GM18511 (cell line): ENCODE results near the gene DEFB131B.
"Not testable (repeated sequence)": the region's sequence is repeated elsewhere in the genome, so short reads cannot be mapped to it uniquely, and the experiment has no call there.

Experiments
- ATAC-seq: cut with Tn5 transposase; IDR thresholded peaks from one replicate; pipeline ENCODE4 v1.9.1; 2021; ENCODE audit warnings: mild to moderate bottlenecking, moderate library complexity; ENCODE audit not compliant: unreplicated experiment

The DEFB131B gene

DNA sequence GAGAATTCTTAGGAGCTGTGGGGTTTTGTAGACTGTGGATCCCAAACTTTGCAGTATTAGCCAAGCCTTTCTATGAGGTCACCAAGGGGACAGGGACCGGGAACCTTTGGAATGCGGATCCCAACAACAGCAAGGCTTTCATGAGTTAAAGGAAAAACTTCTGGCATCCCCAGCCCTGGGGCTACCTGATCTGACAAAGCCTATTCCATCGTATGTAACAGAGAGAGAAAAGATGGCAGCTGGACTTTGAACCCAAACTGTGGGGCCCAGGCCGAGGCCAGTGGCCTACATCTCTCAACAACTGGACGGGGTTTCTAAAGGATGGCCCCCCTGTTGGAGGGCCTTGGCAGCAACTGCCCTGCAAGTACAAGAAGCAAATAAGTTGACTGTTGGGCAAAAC is 32.5 kb downstream of the DEFB131B start:
- not testable (repeated sequence) for ATAC-seq

DNA sequence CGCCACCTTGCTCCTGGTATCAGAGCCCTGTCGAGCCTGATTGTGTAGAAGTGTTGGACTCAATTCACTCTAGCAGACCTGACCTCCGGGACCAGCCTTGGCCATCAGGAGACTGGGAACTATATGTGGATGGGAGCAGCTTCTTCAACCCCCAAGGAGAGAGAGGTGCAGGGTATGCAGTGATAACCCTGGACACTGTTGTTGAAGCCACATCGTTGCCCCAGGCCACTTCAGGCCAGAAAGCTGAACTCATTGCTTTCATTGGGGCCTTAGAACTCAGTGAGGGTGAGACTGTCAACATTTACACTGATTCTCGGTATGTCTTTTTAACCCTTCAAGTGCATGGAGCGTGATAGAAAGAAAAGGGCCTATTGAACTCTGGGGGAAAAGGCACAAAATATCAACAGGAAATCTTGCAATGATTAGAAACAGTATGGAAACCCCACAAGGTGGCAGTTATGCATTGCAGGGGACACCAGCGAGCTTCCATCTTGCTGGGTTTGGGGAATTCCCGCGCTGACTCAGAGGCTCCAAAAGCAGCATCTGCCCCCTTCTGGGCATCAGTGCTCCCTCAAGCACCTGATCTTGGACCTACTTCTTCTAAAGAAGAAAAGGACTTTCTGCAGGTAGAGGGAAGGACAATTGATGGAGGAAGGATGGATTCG is 33.2 kb downstream of the DEFB131B start:
- not testable (repeated sequence) for ATAC-seq

DNA sequence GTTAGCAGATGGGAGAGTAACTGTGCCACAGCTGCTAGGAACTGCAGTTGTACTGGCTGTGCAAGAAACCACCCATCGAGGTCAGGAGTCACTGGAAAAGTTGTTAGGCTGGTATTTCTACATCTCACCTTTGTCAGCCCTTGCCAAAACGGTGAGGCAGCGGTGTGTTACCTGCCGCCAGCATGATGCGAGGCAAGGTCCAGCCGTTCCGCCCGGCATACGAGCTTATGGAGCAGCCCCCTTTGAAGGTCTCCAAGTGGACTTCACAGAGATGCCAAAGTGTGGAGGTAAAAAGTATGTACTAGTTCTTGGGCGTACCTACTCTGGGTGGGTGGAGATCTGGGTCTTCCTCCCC is 33.7 kb downstream of the DEFB131B start:
- ATAC-seq, result not testable (repeated sequence)

- ATAC-seq, result no peak
These were observed 35.7 kb downstream of the DEFB131B start for GRCh38 chr11:71913756-71914526.

DNA sequence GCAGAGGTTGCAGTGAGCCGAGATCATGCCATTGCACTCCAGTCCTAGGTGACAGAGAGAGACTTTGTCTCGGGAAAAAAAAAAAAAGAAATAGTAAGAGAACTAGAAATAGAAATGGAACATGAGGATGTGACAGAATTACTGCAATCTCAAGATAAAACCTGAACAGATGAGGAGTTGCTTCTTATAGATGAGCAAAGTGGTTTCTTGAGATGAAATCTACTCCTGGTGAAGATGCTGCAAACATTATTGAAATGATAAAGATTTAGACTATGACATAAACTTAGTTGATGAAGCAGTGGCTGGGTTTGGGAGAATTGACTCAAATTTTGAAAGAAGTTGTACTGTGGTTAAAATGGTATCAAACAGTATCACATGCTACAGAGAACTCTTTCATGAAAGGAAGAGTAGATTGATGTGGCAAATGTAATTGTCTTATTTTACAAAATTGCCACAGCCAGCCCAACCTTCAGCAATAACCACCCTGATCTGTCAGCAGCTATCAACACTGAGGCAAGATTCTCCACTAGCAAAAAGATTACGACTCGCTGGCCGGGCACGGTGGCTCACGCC is 36.5 kb downstream of the DEFB131B start:
- no peak for ATAC-seq

GRCh38 chr11:71917646-71918140 is 39.4 kb downstream of the DEFB131B start:
- ATAC-seq, result no peak

DNA sequence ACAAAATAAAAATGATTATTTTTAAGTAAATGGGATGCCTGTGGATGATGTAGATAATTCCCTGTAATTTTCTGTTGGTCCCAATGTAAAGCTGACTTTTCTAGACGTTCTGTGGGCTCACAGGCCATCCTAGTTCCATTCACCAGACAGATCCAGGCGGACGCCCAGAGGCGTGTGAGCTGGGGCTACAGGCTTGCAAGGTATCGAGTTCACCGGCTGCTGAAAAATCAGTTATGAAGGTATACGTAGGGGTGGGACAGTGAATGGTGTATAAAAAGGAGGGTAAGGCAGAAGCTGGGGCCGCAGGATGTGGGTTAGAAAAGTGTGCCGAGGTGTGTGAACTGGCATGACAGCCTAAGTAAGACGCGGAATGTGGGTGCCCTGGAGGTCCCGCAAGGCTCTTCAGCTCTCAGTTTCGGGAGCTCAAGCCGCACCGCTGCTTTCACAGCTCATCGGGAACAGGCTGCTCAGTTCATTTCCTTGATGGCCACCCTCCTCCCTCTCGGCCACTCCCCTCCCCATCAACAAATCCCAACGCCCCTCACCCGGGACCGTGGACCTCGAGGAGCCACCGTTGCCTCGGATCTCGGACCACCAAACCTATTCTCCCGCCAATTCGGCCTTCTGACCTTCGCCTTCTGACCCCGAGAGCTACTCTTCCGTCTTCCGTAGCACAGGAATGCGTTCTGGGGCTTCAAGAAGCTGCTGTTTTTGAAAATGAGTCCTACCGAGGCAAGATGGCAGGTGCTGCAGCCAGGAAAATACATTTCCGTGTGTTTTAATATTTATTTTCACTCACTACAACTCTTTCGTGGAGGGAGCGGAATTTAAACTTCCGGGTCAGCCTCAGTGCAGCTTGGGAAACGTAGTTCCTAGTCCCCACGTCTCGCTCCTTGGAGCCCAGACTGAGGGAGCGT is 49.8 kb downstream of the DEFB131B start, which contains the start of gene XNDC1N:
Gene XNDC1N, minus strand, starts transcription at position 775 of the 917 bp plus-strand sequence. CDS start 5,241 bp downstream, outside the sequence.
- peak; percentile 79 for ATAC-seq

GRCh38 chr11:71928737-71929443 is 50.6 kb downstream of the DEFB131B start, which contains the start of gene RNF121:
Gene RNF121, plus strand, starts transcription at chr11:71929046. Its CDS starts 16 bp downstream, at chr11:71929062.
- ATAC-seq, result peak; percentile 81

DNA sequence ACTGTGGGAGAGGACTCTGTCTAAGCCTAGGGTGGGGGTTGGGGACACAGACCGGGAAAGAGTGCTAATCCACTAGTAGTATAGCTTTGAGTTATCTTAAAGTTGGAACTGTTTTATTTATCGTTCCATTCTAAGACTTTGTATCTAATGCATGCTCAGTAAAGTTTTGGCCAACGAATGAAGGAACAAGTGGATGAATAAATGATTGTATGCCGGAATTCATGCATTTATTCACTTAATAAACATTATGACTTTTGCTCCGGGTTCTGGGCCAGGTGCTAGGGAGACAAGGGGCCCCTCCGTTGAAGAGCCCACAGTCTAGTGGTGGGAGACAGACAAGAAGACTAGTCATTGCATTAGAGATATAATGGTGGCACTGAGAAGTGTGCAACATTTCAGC is 51.2 kb downstream of the DEFB131B start:
- no peak for ATAC-seq

GRCh38 chr11:71930556-71931244 is 52.4 kb downstream of the DEFB131B start:
- no peak for ATAC-seq

- ATAC-seq, result no peak
These were observed 53.0 kb downstream of the DEFB131B start for GRCh38 chr11:71931245-71931602.

- ATAC-seq, result no peak
These were observed 55.1 kb downstream of the DEFB131B start for GRCh38 chr11:71933141-71933933.
